Stimulated activated CD4-positive, alpha-beta T cell treated with anti-CD3 and anti-CD28 coated beads, Interleukin-1b, Interleukin-23, amount 100 ng/mL, for 48 hours (primary cell): ENCODE data around the gene CRABP1.
"Not testable (repeated sequence)": the region's sequence is repeated elsewhere in the genome, so short reads cannot be mapped to it uniquely, and the experiment has no call there.

ENCODE experiments used
- DNase-seq: peaks from one replicate; pipeline ENCODE4 v3.0.0-alpha.2; 2020

The CRABP1 gene

GRCh38 chr15:78350058-78350457 is 9.9 kb downstream of the CRABP1 start:
- DNase-seq, result no peak

GRCh38 chr15:78351539-78351938 is 11.4 kb downstream of the CRABP1 start:
- DNase-seq, result peak; percentile 9

DNA sequence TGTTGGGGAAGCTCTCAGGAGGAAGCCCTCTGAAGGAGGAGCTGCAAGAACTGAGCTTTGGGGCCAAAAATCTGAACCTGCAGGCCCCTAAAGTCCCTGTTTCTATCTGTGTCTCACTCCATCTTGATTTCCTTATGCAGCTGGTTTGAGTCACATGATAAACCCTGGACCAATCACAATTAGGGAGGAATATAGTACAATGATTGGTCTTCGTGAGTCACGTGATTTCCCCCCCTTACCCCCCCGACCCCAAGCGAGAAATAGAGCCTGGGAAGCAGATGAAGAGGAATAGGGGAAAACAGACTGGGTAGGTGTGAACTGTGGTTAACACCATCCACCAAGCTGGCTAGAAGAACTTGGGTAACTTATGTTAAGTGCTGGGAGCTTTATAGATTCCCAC is 12.9 kb downstream of the CRABP1 start:
- DNase-seq, result no peak

- DNase-seq, result no peak
Measured at GRCh38 chr15:78355177-78355576, 15.0 kb downstream of the CRABP1 start.

DNA sequence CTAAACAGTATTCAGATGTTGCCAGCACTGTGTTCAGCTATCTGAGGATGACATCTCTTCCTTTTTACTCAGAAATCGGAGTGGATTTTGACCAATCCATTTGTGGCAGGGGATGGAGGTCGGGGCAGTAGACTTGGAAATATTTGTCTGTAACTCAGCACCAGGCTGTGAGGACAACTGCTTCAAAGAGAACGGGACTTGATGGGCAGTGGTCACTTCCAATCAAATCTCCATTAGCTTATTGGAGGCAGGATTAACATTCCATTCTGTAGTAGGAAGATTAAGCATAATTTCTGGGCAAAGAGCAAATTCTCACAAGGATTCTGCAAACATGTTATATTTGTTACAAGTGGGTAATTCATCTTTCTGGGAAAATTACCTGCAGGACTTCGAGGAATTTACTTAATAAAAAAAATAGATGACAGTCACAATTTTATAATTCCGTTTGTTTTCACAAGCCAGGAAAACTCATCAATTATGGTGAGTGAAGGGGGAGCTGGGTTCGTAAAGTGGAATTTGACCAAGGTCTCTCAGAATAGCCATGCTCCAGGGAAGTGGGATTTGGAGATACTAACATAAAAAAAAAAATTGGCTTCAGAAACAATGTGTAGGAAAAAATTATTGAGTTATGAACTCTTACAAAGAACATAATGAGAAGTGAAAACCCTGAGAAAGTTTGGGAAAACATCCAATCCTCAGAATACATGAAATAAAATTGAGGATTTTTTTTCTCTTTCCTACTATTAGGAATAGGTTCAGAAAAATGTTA is 18.1 kb downstream of the CRABP1 start:
- no peak for DNase-seq

- no peak for DNase-seq
Measured at GRCh38 chr15:78359041-78359808, 19.1 kb downstream of the CRABP1 start.

DNA sequence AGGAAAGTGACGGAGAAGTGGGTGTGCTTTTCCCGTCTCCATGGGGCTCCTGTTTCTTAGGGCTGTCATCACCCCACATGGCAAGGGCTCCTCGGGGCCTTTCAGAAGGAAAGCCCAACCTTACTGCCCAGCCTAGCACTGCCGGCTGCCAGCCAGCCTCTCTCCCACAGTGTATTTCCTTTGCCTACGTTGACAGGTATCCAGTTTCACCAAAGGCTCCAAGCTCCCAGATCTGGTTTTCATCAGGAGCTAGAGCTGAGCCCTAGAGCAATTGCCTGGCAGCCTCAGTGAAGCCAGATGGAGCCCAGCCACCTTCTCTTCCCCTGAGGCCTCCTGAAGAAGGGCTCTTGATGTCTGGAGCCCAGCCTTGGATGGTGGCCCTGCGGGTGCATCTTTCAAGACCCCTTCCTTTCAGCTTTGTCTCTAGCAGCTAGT is 20.2 kb downstream of the CRABP1 start:
- no peak for DNase-seq

GRCh38 chr15:78360958-78361718 is 21.0 kb downstream of the CRABP1 start:
- DNase-seq, result no peak

GRCh38 chr15:78361771-78362506 is 21.8 kb downstream of the CRABP1 start:
- DNase-seq, result no peak

- no peak for DNase-seq
Measured at GRCh38 chr15:78362716-78363380, 22.7 kb downstream of the CRABP1 start.

DNA sequence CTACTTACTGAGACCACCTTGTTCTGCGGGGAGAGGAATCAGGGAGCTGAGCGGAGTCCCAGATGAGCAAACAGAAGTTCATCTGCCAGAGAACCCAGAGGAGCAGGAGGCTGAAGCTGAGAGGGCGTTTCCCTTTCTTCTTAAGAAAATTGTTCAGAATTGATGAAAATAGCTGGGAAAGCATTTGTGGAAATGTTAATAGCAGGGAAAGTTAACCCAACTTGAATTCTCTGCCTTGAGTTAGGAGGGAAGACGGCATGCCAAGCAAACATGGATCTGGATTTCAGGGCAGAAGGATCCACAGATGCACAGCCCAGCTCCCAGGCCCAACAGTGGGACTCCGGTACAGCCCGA is 23.2 kb downstream of the CRABP1 start:
- DNase-seq, result no peak

GRCh38 chr15:78364233-78364632 is 24.1 kb downstream of the CRABP1 start:
- no peak for DNase-seq

DNA sequence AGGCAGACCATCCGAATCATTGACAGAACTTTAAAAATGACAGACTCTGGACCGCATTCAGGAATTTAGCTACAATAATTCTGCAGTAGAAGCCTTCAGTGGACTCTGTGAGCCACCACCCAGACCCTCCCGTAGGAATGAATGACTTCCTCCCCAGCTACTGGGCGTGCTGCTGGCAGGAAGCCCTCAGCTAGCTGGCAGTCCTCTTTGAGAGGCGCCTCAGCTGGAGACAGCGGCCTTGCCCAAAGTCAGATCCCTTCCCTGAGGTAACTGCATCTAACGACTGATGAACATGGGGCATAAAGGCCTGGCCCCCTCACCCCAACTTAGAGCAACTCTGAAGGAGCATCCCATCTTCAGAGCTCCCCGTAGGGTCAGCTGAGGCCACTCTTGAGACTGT is 25.8 kb downstream of the CRABP1 start:
- no peak for DNase-seq

- no peak for DNase-seq
Measured at GRCh38 chr15:78366342-78366741, 26.2 kb downstream of the CRABP1 start.

DNA sequence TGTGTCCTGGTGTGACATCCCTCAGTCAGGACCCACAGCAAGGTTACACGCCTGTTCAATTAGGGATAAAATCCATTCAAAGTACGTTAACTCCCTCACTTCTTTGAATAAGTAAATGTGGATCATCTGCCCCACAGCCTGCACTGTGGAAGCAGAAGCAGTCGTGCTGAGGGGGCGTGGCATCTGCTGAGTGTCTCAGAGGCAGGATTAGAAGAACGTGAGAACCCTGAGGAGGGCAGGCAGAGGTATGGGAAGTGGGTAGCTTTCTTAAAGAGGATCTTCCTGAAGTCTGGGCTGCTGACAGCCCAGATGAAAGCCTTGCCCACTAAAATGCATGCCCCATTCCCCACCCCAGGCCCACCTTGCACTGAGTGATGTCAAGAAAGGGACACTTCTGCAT is 28.5 kb downstream of the CRABP1 start:
- no peak for DNase-seq

DNA sequence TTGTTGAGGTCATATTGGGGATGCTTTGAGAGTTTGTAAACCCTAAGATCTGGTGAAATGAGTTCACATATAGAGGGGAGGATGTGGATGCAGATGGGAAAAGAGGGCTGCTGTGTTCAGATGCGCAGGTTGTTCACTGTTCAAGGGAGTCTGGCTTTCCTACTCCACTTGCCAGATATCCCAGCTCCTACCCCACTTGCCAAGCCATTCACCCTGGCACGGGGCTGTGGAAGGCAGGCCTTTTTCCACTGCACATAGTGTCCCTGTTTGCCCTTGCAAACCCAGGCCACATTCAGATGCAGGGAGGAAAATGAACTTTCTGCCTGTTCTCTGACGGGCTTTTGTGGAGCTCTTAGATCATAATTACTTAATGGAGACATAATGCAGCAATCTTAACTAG is 29.0 kb downstream of the CRABP1 start:
- DNase-seq, result no peak

DNA sequence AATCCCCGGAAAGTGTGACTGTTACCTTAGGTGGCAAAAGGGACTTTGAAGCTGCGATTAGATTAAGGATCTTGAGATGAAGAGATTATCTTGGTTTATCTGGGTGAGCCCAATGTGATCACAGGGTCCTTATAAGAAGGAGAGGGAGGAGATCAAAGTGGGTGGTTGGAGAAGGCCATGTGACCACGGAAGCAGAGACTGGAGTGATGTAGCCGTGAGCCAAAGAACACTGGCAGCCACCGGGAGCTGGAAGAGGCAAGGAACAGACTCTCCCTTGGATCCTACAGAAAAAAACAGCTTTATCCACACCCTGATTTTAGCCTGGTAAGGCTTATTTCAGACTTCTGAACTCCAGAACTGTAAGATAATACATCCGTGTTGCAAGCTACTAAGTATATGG is 29.9 kb downstream of the CRABP1 start:
- no peak for DNase-seq

GRCh38 chr15:78372880-78373279 is 32.7 kb downstream of the CRABP1 start:
- DNase-seq, result no peak

- DNase-seq, result no peak
Measured at GRCh38 chr15:78374436-78375393, 34.6 kb downstream of the CRABP1 start.

- DNase-seq, result not testable (repeated sequence)
Measured at GRCh38 chr15:78380143-78380542, 40.0 kb downstream of the CRABP1 start.
